WTC11 (cell line): ENCODE data around the gene CATSPERE.

Source experiments
- ELF4 ChIP-seq: sonication (generic); formaldehyde crosslinking; IDR thresholded peaks from 2 replicates; pipeline ENCODE4 v1.8.1; 2022; ENCODE audit warnings: low read depth, mild to moderate bottlenecking, moderate library complexity, missing genetic modification reagents
- NR2C2 ChIP-seq: sonication (generic); formaldehyde crosslinking; IDR thresholded peaks from 2 replicates; pipeline ENCODE4 v1.8.0; 2022; ENCODE audit warnings: mild to moderate bottlenecking, missing genetic modification reagents
- TCF7 ChIP-seq: sonication (generic); formaldehyde crosslinking; IDR thresholded peaks from 2 replicates; pipeline ENCODE4 v1.8.0; 2022; ENCODE audit warnings: mild to moderate bottlenecking, low read depth, missing genetic modification reagents, moderate library complexity
- TF ChIP-seq, protein P1 (sequence below): fragments of 200-600 bp; IDR thresholded peaks from 2 replicates; pipeline ENCODE4 v1.8.0; 2022; ENCODE audit warnings: antibody characterized with exemption
- TF ChIP-seq, protein P2 (sequence below): sonication (generic); formaldehyde crosslinking; IDR thresholded peaks from 2 replicates; pipeline ENCODE4 v1.8.0; 2022; ENCODE audit warnings: mild to moderate bottlenecking, missing genetic modification reagents
- TF ChIP-seq, protein P3 (sequence below): sonication (generic); formaldehyde crosslinking; IDR thresholded peaks from 2 replicates; pipeline ENCODE4 v1.8.1; 2023; ENCODE audit warnings: mild to moderate bottlenecking, missing genetic modification reagents

DNA sequence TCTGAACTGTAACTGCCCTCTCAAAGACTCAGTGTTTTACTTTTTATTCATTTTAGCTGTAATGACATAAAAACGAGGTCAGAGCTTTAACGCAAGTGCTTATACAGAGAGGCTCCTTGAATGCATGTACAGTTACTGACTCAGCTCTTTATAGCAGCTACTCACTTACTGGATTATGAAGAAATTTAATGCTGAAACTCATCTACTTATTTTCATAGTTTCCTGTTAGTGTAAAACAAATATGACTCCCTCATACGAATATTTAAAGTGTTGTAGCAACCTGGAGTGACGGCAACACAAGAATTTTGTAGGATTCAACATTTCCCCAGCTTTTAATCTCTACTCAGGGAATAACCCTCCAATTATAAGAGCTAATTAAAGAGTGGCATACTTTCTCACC lies 42.0 kb upstream of the CATSPERE start:
- TF ChIP-seq, protein P1, sequence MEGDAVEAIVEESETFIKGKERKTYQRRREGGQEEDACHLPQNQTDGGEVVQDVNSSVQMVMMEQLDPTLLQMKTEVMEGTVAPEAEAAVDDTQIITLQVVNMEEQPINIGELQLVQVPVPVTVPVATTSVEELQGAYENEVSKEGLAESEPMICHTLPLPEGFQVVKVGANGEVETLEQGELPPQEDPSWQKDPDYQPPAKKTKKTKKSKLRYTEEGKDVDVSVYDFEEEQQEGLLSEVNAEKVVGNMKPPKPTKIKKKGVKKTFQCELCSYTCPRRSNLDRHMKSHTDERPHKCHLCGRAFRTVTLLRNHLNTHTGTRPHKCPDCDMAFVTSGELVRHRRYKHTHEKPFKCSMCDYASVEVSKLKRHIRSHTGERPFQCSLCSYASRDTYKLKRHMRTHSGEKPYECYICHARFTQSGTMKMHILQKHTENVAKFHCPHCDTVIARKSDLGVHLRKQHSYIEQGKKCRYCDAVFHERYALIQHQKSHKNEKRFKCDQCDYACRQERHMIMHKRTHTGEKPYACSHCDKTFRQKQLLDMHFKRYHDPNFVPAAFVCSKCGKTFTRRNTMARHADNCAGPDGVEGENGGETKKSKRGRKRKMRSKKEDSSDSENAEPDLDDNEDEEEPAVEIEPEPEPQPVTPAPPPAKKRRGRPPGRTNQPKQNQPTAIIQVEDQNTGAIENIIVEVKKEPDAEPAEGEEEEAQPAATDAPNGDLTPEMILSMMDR, result no peak
- TF ChIP-seq, protein P2, sequence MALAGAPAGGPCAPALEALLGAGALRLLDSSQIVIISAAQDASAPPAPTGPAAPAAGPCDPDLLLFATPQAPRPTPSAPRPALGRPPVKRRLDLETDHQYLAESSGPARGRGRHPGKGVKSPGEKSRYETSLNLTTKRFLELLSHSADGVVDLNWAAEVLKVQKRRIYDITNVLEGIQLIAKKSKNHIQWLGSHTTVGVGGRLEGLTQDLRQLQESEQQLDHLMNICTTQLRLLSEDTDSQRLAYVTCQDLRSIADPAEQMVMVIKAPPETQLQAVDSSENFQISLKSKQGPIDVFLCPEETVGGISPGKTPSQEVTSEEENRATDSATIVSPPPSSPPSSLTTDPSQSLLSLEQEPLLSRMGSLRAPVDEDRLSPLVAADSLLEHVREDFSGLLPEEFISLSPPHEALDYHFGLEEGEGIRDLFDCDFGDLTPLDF, result no peak
- TF ChIP-seq ELF4 (CRISPR knock-in tag), result no peak
- TF ChIP-seq TCF7, result no peak
- TF ChIP-seq NR2C2 (CRISPR knock-in tag), result no peak
- TF ChIP-seq, protein P3, sequence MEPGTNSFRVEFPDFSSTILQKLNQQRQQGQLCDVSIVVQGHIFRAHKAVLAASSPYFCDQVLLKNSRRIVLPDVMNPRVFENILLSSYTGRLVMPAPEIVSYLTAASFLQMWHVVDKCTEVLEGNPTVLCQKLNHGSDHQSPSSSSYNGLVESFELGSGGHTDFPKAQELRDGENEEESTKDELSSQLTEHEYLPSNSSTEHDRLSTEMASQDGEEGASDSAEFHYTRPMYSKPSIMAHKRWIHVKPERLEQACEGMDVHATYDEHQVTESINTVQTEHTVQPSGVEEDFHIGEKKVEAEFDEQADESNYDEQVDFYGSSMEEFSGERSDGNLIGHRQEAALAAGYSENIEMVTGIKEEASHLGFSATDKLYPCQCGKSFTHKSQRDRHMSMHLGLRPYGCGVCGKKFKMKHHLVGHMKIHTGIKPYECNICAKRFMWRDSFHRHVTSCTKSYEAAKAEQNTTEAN (CRISPR knock-in tag), result no peak
